Tongue (tissue), 2 donors: Measurements from ENCODE around the gene ZBTB20. TPM values are rescaled to one million over a fixed set of nuclear protein-coding genes. Genes with fewer than 3 reads are reported as not detected.

Experiments
- DNase-seq: peaks from one replicate; pipeline ENCODE4 v3.0.0-alpha.2; 2015
- total RNA-seq: library from RNA; depleted of rRNA; stranded (reverse); fragments of >200 nt; gene quantifications from one replicate; pipeline ENCODE4 v1.2.3, GENCODE V29; 2014

ZBTB20 gene
- total RNA-seq, 1 donor from 2014 or later, result 79.5 TPM

- no peak for DNase-seq
Measured at GRCh38 chr3:114928989-114929640, 218.0 kb downstream of the ZBTB20 start.

- DNase-seq, result no peak
Measured at GRCh38 chr3:114904633-114905032, 242.5 kb downstream of the ZBTB20 start.

GRCh38 chr3:114903213-114903612 is 243.9 kb downstream of the ZBTB20 start:
- DNase-seq, result no peak

GRCh38 chr3:114902691-114903101 is 244.4 kb downstream of the ZBTB20 start:
- no peak for DNase-seq

GRCh38 chr3:114900908-114901307 is 246.2 kb downstream of the ZBTB20 start:
- DNase-seq, result no peak

- DNase-seq, result peak; percentile 94
Measured at GRCh38 chr3:114899186-114899931, 247.7 kb downstream of the ZBTB20 start.

- no peak for DNase-seq
Measured at GRCh38 chr3:114896978-114897377, 250.1 kb downstream of the ZBTB20 start.

GRCh38 chr3:114893361-114893760 is 253.7 kb downstream of the ZBTB20 start:
- DNase-seq, result no peak

- DNase-seq, result peak; percentile 68
Measured at GRCh38 chr3:114892880-114893279, 254.2 kb downstream of the ZBTB20 start.

- DNase-seq, result peak; percentile 82
Measured at GRCh38 chr3:114892131-114892879, 254.8 kb downstream of the ZBTB20 start.

GRCh38 chr3:114887806-114888205 is 259.3 kb downstream of the ZBTB20 start:
- no peak for DNase-seq

GRCh38 chr3:114886905-114887304 is 260.2 kb downstream of the ZBTB20 start:
- DNase-seq, result no peak

GRCh38 chr3:114884213-114884923 is 262.7 kb downstream of the ZBTB20 start:
- no peak for DNase-seq

GRCh38 chr3:114880078-114880477 is 267.0 kb downstream of the ZBTB20 start:
- DNase-seq, result no peak

GRCh38 chr3:114879059-114880031 is 267.7 kb downstream of the ZBTB20 start:
- peak; percentile 24 for DNase-seq

- no peak for DNase-seq
Measured at GRCh38 chr3:114878114-114878839, 268.8 kb downstream of the ZBTB20 start.

GRCh38 chr3:114877378-114878113 is 269.5 kb downstream of the ZBTB20 start:
- DNase-seq, result peak; percentile 50

- DNase-seq, result peak; percentile 56
Measured at GRCh38 chr3:114874522-114874971, 272.5 kb downstream of the ZBTB20 start.

GRCh38 chr3:114873591-114873990 is 273.5 kb downstream of the ZBTB20 start:
- DNase-seq, result peak; percentile 26

GRCh38 chr3:114872588-114872987 is 274.5 kb downstream of the ZBTB20 start:
- DNase-seq, result no peak
